Astrocyte (in vitro differentiated cells and primary cell): ENCODE measurements around the gene KMT2C. TPM values are rescaled to one million over a fixed set of nuclear protein-coding genes. Genes with fewer than 3 reads are reported as not detected.

Experiments used
- DNase-seq: peaks from one replicate; pipeline ENCODE4 v3.0.0-alpha.2; 2010; ENCODE audit warnings: low read depth
- FAIRE-seq: peaks from 2 replicates; lab custom pipeline; 2011; peaks lifted over from hg19 to GRCh38; lab: Jason Lieb, UNC
- H2AFZ ChIP-seq: 2 replicates; pipeline ENCODE4 v1.6.0; 2012; ENCODE audit warnings: low read depth, low read length, inconsistent platforms
- H3K27ac ChIP-seq: 2 replicates; pipeline ENCODE4 v1.5.1; 2011; ENCODE audit warnings: low read depth, low read length, inconsistent platforms
- H3K27me3 ChIP-seq: 2 replicates; pipeline ENCODE4 v1.6.0; 2011; ENCODE audit warnings: low read length, inconsistent platforms; ENCODE audit not compliant: insufficient read depth
- H3K36me3 ChIP-seq: 2 replicates; pipeline ENCODE4 v1.5.1; 2011; ENCODE audit warnings: low read length, inconsistent platforms; ENCODE audit not compliant: insufficient read depth
- H3K4me1 ChIP-seq: 2 replicates; pipeline ENCODE4 v1.5.1; 2011; ENCODE audit warnings: low read length, inconsistent platforms; ENCODE audit not compliant: insufficient read depth
- H3K4me2 ChIP-seq: 2 replicates; pipeline ENCODE4 v1.6.0; 2012; ENCODE audit warnings: low read length, inconsistent platforms
- H3K4me3 ChIP-seq: 2 replicates; pipeline ENCODE4 v1.5.1; 2011; ENCODE audit warnings: low read depth, mild to moderate bottlenecking, low read length, inconsistent platforms; ENCODE audit not compliant: insufficient read depth
- H3K79me2 ChIP-seq: 2 replicates; pipeline ENCODE4 v1.6.0; 2012; ENCODE audit warnings: mild to moderate bottlenecking, low read length, inconsistent platforms; ENCODE audit not compliant: insufficient read depth
- H3K9ac ChIP-seq: 2 replicates; pipeline ENCODE4 v1.6.0; 2012; ENCODE audit warnings: mild to moderate bottlenecking, low read length, inconsistent platforms
- H3K9me3 ChIP-seq: 2 replicates; pipeline ENCODE4 v1.5.1; 2012; ENCODE audit warnings: low read depth, mild to moderate bottlenecking, low read length, inconsistent platforms; ENCODE audit not compliant: insufficient read depth
- H4K20me1 ChIP-seq: 2 replicates; pipeline ENCODE4 v1.6.0; 2012; ENCODE audit warnings: low read length, inconsistent platforms; ENCODE audit not compliant: insufficient read depth
- H3K27ac Mint-ChIP-seq: one replicate; pipeline ENCODE4 v1.8.0; 2021; ENCODE audit warnings: mild to moderate bottlenecking, mixed read lengths; ENCODE audit not compliant: unreplicated experiment
- H3K27me3 Mint-ChIP-seq: one replicate; pipeline ENCODE4 v1.8.0; 2021; ENCODE audit warnings: low read depth, mixed read lengths; ENCODE audit not compliant: unreplicated experiment
- H3K36me3 Mint-ChIP-seq: one replicate; pipeline ENCODE4 v1.8.0; 2021; ENCODE audit warnings: low read depth, mixed read lengths; ENCODE audit not compliant: unreplicated experiment
- H3K4me1 Mint-ChIP-seq: one replicate; pipeline ENCODE4 v1.8.0; 2021; ENCODE audit warnings: low read depth, mixed read lengths; ENCODE audit not compliant: unreplicated experiment
- H3K4me3 Mint-ChIP-seq: one replicate; pipeline ENCODE4 v1.8.0; 2021; ENCODE audit warnings: mild to moderate bottlenecking, moderate library complexity, mixed read lengths; ENCODE audit not compliant: unreplicated experiment
- H3K9me3 Mint-ChIP-seq: one replicate; pipeline ENCODE4 v1.8.0; 2021; ENCODE audit warnings: mild to moderate bottlenecking, mixed read lengths; ENCODE audit not compliant: unreplicated experiment
- CTCF ChIP-seq: IDR thresholded peaks from 2 replicates; pipeline ENCODE4 v1.5.1; 2011; ENCODE audit warnings: low read depth, mild to moderate bottlenecking, inconsistent platforms, low read length, moderate library complexity; ENCODE audit not compliant: insufficient read depth
- EZH2 ChIP-seq: IDR thresholded peaks from 2 replicates; pipeline ENCODE4 v1.6.1; 2012; ENCODE audit warnings: mild to moderate bottlenecking, low read length, inconsistent platforms; ENCODE audit not compliant: insufficient read depth
- total RNA-seq: library from RNA; stranded (reverse); gene quantifications from 2 replicates; pipeline ENCODE4 v1.2.1, GENCODE V29; 2021

KMT2C gene
- total RNA-seq, 1 donor from 2014 or later: 59.0 TPM

- no peaks in the 10 kb centered on the region for H3K9me3 ChIP-seq
- no peaks in the 10 kb centered on the region for H3K27me3 Mint-ChIP-seq
- H3K27me3 ChIP-seq: no peaks in the 10 kb centered on the region
- H3K79me2 ChIP-seq: peaks cover 34% of the 10 kb centered on the region
- H3K36me3 ChIP-seq: peaks cover 9% of the 10 kb centered on the region
- TF ChIP-seq CTCF (no peak), EZH2 (no peak)
- H3K4me1 Mint-ChIP-seq: peaks cover 14% of the 10 kb centered on the region
- no peak overlapping the region for H3K4me2 ChIP-seq
- H4K20me1 ChIP-seq: peaks cover 6% of the 10 kb centered on the region
- peak overlapping the region; percentile 18 for H3K4me3 Mint-ChIP-seq
- H3K4me1 ChIP-seq: peaks cover 6% of the 10 kb centered on the region
- H3K27ac Mint-ChIP-seq: no peak overlapping the region
- peaks cover 1% of the 10 kb centered on the region for H3K36me3 Mint-ChIP-seq
- no peak overlapping the region for H3K27ac ChIP-seq
- FAIRE-seq (no peak), DNase-seq (no peak)
- no peak overlapping the region for H2AFZ ChIP-seq
- H3K4me3 ChIP-seq: no peak overlapping the region
- H3K9me3 Mint-ChIP-seq: no peaks in the 10 kb centered on the region
- no peak overlapping the region for H3K9ac ChIP-seq
Measured at GRCh38 chr7:152313217-152313616, 122.6 kb downstream of the KMT2C start.

DNA sequence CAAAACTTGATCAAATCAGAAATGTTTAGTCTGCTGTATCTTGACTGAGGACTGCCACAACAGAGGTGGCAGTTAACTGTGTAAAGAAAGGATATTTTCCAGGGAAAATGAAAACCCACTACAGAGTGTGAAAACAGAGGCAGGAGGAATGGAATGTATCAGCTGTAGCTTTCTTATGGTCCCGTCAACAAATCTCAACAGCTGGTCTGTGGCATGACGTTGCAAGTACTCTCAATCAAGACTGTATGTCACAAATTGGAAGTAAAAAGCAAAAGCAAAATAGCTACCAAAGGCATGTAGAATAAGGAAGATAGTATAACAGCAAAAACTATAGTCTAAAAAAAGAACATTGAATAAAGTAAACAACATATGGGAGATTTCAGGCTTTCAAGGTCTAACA, 123.5 kb downstream of the KMT2C start:
- Mint-ChIP-seq H3K27ac (peak overlapping the region; percentile 18), H3K9me3 (no peaks in the 10 kb centered on the region), H3K36me3 (peaks cover 1% of the 10 kb centered on the region), H3K27me3 (no peaks in the 10 kb centered on the region), H3K4me1 (peaks cover 14% of the 10 kb centered on the region), H3K4me3 (no peak overlapping the region)
- FAIRE-seq (no peak), DNase-seq (peak; percentile 24)
- Histone ChIP-seq H3K9ac (no peak overlapping the region), H3K9me3 (no peaks in the 10 kb centered on the region), H3K4me1 (peaks cover 6% of the 10 kb centered on the region), H3K27me3 (no peaks in the 10 kb centered on the region), H4K20me1 (peaks cover 2% of the 10 kb centered on the region), H3K79me2 (peaks cover 25% of the 10 kb centered on the region), H3K4me3 (no peak overlapping the region), H3K4me2 (no peak overlapping the region), H3K27ac (no peak overlapping the region), H2AFZ (no peak overlapping the region), H3K36me3 (peaks cover 9% of the 10 kb centered on the region)
- TF ChIP-seq CTCF (no peak), EZH2 (no peak)

DNA sequence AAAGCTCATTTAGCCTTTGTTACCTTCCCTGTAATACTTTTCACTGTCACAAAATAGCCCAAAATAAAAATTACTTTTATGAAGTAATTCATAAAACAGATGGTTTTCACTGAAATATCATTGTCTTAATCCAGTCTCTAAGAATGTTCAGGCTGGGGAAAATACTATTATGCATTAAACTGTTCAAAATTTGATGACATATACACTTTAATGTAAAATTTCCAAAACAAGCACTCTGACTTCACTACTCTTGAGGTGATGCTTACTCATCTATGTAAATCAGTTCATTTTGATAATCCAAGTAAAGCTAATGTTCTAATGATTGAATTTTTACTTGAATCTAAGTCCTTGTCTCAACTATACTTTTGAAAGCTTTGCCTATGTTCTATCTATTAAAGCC, 127.9 kb downstream of the KMT2C start:
- H3K27me3 Mint-ChIP-seq: no peaks in the 10 kb centered on the region

More for the DNA sequence above, 127.9 kb downstream of the KMT2C start:
- Histone ChIP-seq H4K20me1 (no peaks in the 10 kb centered on the region), H2AFZ (no peak overlapping the region), H3K9ac (no peak overlapping the region), H3K9me3 (no peaks in the 10 kb centered on the region), H3K4me1 (no peaks in the 10 kb centered on the region), H3K79me2 (peaks cover 3% of the 10 kb centered on the region), H3K4me3 (no peak overlapping the region), H3K27ac (no peak overlapping the region), H3K27me3 (no peaks in the 10 kb centered on the region), H3K4me2 (no peak overlapping the region), H3K36me3 (peaks cover 9% of the 10 kb centered on the region)
- Mint-ChIP-seq H3K4me1 (peaks cover 4% of the 10 kb centered on the region), H3K36me3 (peaks cover 9% of the 10 kb centered on the region), H3K9me3 (no peaks in the 10 kb centered on the region), H3K27ac (no peak overlapping the region), H3K4me3 (no peak overlapping the region)
- TF ChIP-seq CTCF (no peak), EZH2 (no peak)
- DNase-seq (no peak), FAIRE-seq (no peak)
